GM12801 (cell line): ENCODE results near the gene PICK1.

ENCODE experiments used
- CTCF ChIP-seq: IDR thresholded peaks from one replicate; pipeline ENCODE4 v1.5.1; 2011; ENCODE audit warnings: control low read depth; ENCODE audit not compliant: insufficient read length; ENCODE audit errors: extremely low read depth

The PICK1 gene

GRCh38 chr22:38033522-38034277 is 23.5 kb upstream of the PICK1 start:
- no peak for TF ChIP-seq CTCF

- no peak for TF ChIP-seq CTCF
These were observed 22.8 kb upstream of the PICK1 start for GRCh38 chr22:38034278-38034882.

GRCh38 chr22:38034884-38035529 is 22.2 kb upstream of the PICK1 start:
- TF ChIP-seq CTCF, result no peak

GRCh38 chr22:38035530-38035885 is 21.7 kb upstream of the PICK1 start:
- TF ChIP-seq CTCF, result no peak

GRCh38 chr22:38036392-38037062 is 20.7 kb upstream of the PICK1 start:
- no peak for TF ChIP-seq CTCF

GRCh38 chr22:38038426-38038825 is 18.8 kb upstream of the PICK1 start:
- TF ChIP-seq CTCF, result no peak
